Activated CD8-positive, alpha-beta memory T cell treated with anti-CD3 and anti-CD28 coated beads for 24 hours (primary cell): Measurements from ENCODE around the gene COMMD1.
A peak's percentile ranks its signal among the peaks of the same experiment; 100 is the strongest.
"Not testable (repeated sequence)": the region's sequence is repeated elsewhere in the genome, so short reads cannot be mapped to it uniquely, and the experiment has no call there.

Experiments
- DNase-seq: peaks from one replicate; pipeline ENCODE4 v3.0.0-alpha.2; 2020

The COMMD1 gene

DNA sequence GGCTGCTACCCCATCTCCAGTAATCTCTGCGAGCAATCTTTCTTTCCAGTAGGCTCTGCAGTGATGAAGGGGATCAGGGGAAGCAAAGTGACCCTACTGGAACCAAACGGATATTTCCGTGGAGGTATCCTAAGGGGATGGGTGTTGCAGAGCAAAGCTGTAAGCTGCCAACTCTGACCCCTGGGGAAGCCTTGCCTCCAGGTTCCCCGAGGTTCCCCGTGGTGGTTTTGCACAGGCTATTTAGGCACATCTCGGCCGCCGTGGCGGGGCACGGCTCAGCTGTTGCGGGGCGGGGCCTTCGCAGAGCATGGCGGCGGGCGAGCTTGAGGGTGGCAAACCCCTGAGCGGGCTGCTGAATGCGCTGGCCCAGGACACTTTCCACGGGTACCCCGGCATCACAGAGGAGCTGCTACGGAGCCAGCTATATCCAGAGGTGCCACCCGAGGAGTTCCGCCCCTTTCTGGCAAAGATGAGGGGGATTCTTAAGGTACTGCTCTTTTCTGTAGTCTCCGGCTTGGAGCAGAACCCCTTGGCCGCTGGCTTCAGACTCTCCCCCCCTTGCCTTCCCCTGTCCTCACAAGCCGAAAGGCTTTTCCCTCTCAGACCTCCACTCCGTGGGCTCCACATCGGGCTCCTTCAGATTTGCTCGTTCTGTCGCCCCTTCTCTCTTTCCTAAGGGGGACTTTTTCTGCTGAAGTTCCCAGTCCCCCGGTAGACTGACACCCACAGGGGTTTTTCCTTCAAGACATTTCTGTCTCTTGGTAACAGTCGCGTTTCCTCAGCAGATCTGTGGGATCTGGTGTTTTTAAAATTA lies at the start of gene COMMD1:
TSS of gene COMMD1 (plus strand) at position 303 of the 814 bp plus-strand sequence. CDS start at position 308, 5 bp downstream.
- peak; percentile 92 for DNase-seq

DNA sequence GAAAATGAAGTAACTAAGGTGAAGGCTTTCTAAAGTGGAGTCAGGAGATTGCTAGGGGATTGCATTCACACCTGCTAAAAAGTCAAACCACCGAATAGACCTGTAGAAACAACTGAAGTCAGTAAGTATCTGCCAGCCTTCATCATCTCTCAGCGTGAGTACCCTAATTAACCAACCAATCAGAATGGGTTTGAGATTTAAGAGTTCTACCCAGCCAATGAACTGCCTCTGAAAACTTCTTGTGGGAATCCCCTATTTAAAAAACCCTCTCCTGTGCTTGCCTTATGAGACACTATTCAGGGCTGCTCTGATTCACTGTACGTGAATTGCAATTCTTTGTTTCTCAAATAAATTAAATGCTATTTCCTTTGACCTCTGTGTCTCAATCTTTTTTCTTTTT lies 48.2 kb upstream of the COMMD1 start:
- no peak for DNase-seq

DNA sequence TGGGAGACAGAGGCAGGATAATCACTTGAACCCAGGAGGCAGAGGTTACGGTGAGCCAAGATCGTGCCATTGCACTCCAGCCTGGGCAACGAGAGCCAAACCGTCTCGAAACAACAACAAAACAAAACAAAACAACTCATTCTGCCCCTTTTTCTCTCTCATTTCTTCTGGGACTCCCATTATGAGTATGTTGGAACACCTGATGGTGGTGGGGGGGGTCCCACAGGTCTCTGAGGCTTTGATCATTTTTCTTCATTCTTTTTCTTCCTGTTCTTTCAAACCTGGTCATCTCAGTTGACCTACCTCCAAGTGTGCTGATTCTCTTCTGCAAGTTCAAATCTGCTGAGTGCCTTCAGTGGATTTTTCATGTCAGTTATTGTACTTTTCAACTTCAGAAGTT lies 43.4 kb upstream of the COMMD1 start:
- no peak for DNase-seq

DNA sequence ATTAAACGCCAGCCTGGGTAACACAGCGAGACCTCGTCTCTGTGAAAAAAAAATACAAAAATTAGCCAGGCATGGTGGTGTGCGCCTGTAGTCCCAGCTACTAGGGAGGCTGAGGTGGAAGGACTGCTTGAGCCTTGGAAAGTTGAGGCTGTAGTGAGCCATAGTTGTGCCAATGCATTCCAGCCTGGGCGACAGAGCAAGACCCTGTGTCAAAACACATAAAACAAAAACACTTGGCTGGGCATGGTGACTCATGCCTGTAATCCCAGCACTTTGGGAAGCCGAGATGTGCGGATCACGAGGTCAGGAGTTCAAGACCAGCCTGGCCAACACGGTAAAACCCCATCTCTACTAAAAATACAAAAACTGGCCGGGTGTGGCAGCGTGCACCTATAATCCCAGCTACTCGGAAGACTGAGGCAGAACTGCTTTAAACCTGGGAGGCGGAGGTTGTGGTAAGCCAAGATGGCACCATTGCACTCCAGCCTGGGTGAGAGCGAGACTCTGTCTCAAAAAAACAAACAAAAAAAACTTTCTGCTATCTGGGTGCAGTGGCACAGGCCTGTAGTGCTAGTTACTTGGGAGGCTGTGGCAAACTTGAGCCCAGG lies 38.9 kb upstream of the COMMD1 start:
- not testable (repeated sequence) for DNase-seq

DNA sequence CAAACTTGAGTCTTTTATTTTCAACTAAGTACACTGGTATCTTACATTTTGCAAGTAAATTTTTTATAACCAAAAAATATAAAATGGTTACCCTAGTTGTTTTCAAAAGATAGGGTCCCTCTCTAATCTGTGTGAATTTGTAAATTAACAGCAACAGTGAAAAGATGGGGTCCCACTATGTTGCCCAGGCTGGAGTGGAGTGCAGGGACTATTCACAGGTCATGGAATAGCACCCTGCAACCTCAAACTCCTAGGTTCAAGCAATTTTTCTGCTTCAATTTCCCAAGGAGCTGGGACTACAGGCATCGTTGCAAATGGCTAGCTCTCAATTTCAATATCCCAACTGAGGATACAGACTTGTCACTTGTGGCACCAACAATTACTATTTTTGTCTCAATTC lies 29.1 kb upstream of the COMMD1 start:
- DNase-seq = no peak

DNA sequence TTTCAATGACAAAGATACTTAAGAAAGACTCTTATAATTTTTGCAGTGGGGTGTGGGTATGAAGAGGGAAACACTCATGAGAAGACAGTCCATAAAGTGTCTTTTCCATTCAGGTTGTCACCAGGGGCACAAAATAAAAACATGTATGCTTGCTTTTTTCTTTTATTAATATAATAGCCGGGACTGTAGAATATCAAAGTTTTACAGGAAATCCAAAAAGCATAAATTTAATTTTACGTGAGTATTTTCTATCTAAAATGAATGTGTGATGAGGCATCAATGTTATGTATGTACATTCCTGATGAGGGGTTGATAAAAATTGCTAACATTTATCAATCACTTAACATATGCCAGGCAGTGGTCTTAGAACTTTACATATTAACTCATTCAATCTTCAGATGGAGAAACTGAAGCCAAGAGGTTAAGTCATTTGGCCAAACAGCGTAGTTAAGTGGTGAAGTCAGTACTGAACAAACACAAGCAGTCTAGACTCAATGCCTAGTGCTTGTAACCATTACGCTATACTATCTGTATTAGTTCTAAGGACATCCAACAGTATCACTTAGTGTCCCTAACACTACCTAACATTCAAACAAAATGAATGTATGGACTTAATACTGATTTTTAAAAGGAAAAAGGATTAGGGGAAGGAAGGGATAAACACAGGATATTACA lies 27.8 kb upstream of the COMMD1 start:
- no peak for DNase-seq

DNA sequence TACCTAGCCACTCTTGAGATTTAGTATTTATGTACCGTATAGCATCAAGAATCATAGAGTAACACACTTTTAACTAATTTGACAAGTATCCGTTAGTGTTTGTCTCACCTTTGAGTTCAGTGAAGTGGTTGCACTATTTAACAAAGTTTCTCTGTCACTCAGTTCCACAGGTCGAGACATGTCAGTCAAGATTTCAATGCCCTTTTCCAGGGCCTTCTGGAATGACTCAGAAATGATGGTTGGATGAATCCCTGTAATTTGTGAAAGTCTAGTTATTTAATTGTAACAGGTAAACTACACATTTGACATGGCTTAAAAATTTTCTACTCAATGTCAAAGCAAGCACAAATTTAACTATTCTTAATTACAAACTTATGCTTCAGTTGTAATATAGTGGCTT lies 26.7 kb upstream of the COMMD1 start:
- no peak for DNase-seq

DNA sequence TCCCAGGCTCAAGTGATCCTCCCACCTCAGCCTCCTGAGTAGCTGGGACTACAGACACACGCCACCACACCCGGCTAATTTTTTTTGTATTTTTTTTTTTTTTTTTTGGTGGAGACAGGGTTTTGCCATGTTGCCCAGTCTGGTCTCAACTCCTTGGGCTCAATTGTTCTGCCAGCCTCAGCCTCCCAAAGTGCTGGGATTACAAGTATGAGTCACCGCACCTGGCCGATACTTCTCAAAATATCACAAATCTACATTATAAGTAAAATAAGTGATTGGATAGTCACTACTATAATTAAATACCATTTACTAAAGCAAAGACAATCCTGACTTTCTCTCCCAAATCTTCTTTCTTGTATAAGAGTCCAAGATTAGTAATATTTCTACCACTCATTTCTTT lies 26.1 kb upstream of the COMMD1 start:
- DNase-seq = not testable (repeated sequence)

DNA sequence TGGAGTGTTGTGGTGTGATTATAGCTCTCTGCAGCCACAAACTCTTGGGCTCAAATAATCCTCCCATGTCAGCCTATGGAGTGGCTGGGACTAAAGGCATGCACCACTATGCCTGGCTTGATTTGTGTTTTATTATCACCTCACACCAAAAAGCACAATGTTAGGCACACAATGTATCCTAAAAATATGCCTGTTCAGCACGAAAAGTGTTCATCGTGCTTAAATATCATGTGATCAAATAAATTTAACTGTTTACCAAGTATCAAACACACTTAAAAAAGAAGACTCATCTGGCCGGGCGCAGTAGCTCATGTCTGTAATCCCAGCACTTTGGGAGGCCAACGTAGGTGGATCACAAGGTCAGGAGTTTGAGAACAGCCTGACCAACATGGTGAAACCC lies 22.6 kb upstream of the COMMD1 start:
- DNase-seq = no peak

DNA sequence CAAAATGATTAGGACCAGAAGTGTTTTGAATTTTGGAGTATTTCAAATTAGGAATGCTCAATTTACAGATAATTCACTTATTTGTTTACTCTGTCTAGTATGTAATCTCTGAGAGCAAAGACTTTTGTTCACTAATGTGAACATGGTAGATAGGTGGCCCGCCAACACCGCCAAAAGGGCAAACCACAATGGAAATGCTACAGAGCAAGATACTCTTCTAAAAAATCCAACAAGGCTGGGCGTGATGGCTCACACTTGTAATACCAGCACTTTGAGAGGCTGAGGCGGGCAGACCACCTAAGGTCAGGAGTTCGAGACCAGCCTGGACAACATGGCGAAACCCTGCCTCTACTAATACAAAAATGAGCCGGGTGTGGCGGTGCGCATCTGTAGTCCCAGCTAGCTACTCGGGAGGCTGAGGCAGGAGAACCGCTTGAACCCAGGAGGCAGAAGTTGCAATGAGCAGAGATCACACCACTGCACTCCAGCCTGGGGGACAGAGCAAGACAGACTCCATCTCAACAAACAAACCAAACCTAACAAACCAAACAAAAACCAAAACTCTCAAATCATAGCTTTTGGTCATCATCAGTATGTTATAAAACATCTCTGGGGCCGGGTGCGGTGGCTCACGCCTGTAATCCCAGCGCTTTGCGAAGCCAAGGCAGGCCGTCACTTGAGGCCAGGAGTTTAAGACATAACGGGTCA lies 19.4 kb upstream of the COMMD1 start:
- no peak for DNase-seq

DNA sequence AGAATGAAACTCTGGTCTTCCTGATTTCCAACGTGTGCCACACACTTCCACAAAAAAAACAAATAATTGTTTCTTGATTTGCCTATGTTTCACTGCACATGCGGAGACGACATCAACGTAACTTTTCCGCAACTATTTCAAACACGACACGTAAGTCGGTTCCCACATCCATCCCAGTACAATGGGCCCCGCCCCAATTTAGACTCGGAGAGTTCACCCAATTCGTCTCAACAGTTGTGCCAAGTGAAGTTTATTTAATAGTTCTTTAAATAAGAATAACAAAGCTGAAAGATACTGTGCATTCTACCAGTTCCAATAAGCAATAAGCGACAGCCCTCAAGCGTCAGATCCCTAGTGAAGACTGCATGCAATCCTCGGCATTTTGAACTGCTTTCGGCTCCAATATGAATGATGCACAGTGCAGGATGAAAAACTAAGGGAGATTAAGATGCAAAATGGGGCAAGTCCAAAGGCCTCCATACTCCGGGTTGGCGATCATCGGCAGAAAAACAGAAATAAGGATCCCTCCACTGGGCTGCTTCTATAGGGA lies 17.7 kb upstream of the COMMD1 start:
- DNase-seq = peak; percentile 64

DNA sequence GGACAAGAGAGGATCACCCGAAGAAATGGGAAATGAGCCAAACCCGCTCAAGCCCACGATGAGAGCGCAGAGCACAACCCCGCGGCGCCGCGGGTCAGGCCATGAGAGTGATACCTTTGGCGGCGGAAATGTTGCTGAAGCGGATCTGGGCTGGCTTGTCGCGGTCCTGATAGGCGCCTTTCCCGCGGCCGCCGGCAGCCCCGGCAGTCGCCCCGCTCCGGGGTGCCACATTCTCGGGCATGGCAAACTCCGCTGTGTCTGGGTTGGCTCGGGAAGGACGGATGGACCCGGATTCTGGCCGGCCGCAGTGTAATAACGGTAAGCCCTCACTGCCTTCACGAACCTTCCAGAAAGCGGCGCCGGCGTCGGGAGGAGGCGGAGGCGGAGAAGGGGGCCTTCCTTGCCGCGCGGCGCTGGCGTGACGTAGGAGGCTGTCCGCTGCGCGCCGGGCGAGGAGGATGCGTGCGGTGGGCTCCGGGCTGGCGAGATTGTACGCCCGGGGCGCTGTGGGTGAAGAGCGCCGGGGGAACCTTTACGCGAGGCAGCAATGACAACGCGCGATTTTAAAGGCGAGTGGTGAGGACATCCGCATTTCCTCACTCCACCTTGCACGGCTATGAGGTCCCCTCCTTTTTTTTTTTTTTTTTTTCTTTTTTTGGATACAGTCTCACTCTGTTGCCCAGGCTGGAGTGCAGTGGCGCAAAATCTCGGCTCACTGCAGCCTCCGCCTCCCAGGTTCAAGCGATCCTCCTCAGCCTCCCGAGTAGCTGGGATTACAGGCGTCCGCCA lies 17.0 kb upstream of the COMMD1 start, which contains the start of gene CCT4:
TSS of gene CCT4 (minus strand) at position 390 of the 789 bp plus-strand sequence. CDS start at position 241, 149 bp downstream.
- peak; percentile 99 for DNase-seq

DNA sequence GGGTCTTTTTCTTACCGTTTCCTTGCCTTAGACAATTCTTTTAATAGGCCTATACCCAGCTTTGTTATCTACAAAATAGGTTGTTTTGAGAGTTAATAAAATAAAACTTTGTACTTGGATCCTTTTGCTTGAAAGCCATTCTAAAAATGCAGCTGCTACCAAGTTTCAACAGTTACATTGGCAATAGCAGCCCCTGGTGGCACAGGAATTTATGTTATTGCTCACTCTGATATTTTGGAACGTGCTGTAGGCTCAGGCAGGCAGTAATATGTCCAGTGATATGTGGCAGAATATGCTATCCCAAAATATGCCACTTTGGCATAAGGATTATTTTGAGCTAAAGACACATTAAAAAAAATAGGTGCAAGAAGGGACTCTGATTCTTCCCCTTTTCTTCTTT lies 6.7 kb upstream of the COMMD1 start:
- no peak for DNase-seq

DNA sequence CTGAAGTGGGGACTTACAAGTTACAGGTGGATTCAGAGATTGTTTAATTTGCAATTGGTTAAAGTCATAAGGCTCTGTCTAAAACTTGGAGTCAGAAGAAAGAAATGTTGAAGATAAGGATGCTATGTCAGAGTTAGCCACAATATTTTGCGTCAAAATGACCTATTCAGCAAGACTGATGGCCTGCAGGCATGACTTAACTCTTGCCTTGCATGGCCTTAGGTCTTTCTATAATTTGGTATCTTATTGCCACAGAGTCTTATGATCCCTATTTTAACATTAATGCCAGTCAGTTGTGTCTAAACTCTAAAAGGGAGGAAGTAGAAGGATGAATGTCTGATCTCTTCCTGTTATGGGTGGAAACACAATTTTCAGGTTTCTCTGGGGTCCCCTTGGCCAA lies 5.2 kb upstream of the COMMD1 start:
- no peak for DNase-seq

DNA sequence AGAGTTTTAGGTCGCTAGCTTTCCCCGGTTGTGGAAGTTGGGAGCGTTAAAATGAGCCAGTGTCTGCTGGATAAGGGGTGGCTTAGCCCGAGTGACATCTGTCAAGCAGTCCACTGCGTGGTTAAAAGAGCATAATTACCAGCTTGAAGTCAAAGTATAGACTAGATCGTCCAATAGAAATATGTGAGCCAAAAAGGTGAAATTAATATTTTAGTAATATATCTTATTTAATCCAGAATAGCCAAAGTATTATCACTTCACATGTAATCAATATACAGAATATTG lies 654 bp downstream of the COMMD1 start:
- DNase-seq = no peak

DNA sequence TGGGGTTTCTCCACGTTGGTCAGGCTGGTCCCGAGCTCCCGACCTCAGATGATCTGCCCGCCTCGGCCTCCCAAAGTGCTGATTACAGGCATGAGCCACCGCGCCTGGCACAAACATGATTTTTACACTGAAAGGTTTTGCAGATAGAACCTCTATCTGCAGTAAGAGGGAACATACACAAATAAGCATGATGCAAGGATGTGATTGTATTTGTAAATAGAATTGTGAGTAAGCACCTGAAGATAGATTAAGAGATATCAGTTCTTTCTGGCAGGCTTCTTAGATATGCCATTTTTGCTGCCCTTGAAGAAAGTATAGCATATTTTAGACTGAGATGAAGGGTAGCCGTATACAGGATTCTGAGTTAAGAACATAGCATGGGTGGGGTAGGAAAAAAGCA lies 3.6 kb downstream of the COMMD1 start:
- no peak for DNase-seq

DNA sequence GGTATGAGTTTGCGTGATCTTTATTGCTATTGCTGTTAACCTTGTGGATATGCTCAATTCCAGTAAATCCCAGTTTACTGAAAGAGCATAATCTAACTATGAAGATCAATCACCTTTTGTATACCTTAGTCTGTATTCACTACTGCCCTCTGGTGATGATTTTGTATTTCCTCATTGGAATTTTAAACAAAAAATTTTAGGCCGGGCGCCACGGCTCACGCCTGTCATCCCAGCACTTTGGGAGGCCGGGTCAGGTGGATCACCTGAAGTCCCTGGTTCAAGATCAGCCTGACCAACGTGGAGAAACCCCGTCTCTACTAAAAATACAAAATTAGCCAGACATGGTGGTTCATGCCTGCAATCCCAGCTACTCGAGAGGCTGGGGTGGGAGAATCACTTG lies 5.1 kb downstream of the COMMD1 start:
- DNase-seq = no peak

DNA sequence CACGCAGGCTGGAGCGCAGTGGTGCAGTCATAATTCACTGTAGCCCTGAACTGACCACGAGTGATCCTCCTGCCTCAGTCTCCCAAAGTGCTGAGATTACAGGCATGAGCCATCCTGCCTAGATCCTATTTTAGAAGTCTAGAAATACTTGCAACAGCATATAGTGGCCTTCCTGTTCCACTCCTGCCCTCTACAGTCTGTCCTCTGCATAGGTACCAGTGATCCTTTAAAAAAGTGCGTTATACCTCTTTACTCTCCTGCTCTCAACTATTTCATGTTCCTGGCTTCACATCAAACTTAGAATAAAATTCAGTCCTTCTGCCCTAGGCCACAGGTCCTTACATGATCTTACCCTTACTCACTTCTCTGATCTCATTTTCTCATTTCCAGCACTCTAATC lies 6.0 kb downstream of the COMMD1 start:
- DNase-seq = no peak

DNA sequence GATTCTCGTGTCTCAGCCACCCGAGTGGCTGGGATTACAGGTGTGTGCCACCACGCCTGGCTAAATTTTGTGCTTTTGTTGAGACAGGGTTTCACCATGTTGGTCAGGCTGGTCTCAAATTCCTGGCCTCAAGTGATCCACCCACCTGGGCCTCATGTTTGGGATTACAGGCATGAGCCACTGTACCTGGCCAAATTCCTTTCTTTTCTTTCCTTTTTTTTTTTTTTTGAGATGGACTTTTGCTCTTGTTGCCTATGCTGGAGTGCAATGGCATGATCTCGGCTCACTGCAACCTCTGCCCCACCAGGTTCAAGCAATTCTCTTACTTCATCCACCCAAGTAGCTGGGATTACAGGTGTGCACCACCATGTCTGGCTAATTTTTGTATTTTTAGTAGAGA lies 9.3 kb downstream of the COMMD1 start:
- not testable (repeated sequence) for DNase-seq

DNA sequence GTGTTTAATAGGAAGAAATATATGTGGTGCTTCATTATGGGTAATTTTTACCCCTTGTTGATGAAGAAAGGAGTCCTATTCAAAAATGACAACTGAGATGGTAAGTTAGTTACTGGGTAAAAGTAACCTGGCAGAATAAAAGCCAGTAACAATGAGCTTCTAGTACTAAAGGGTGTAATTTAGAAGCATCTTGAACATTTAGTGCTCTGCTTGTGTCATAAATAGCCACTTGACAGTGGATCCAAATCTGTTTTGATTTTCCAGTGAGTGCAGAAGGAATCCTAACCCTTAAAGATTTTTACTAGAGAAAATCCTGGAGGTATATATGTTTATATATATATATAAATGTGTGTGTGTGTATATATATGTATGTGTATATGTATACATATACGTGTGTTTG lies 15.1 kb downstream of the COMMD1 start:
- no peak for DNase-seq

DNA sequence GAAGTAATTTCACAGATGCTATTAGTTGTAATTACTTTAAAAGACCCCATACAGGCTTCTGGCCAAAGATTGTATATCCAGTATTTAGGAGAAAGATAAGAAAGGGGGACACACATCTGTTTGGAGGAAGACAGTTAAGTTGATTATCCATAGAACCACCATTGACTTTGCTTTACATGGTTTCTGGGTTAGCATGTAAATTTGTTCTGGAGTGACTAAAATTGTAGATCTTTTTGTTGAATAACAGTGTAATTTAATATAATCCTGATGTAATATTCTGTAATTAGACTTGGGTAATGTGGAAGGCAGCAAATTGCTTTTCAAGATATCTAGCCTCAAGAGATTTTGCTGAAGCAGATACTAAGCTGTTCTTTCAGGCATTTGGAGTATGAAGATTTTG lies 17.2 kb downstream of the COMMD1 start:
- no peak for DNase-seq

DNA sequence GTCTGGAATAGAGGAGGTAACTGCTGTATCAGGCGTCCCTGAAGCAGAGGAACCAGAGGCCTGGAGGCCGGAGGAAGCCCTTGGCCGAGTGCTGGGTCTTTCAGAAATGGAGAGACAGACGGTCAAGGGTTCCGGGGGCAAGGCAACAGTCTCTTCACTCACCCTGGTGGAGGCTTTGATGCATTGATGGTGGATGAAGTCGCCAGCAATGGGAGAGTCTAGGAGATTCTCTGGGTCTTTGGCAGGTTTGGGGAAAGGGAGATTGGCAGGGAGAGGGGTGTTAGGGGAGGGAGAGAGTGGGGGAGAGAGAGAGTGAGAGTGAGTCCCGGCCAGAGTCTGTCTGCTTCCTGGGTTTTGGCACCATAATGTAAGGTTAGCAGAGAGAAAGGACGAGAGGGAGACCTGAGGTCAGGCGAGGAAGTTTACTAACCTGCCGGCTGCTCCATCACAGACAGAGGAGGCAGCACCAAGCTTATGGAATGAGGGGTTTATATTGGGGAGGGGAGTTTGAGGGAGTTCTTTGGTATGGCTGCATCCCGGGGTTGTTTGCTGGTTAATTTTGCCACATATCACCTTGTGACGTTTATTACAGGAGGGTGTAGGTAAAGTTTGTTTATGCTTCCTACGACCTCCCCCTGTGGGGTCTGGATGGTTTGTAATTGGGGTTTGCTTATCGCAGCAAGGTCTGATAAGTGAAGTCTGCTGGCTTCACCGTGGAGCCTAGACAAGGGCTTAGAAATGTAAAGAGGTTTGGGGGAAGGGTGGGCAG lies 19.6 kb downstream of the COMMD1 start:
- DNase-seq = no peak
